A549 treated with CpdA at 1 μM for 4 hours (cell line): ENCODE results near the gene CYP4Z1. TPM values are rescaled to one million over a fixed set of nuclear protein-coding genes. Genes with fewer than 3 reads are reported as not detected.

Experiments
- total RNA-seq: library from RNA; stranded (reverse); fragments of 200-300 nt; extraction: Qiagen RNA extraction; gene quantifications from 5 replicates; pipeline ENCODE4 v1.2.3, GENCODE V29; 2022; ENCODE audit warnings: low read depth

Gene CYP4Z1, protein sequence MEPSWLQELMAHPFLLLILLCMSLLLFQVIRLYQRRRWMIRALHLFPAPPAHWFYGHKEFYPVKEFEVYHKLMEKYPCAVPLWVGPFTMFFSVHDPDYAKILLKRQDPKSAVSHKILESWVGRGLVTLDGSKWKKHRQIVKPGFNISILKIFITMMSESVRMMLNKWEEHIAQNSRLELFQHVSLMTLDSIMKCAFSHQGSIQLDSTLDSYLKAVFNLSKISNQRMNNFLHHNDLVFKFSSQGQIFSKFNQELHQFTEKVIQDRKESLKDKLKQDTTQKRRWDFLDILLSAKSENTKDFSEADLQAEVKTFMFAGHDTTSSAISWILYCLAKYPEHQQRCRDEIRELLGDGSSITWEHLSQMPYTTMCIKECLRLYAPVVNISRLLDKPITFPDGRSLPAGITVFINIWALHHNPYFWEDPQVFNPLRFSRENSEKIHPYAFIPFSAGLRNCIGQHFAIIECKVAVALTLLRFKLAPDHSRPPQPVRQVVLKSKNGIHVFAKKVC
- total RNA-seq = not detected in 5 replicates

DNA sequence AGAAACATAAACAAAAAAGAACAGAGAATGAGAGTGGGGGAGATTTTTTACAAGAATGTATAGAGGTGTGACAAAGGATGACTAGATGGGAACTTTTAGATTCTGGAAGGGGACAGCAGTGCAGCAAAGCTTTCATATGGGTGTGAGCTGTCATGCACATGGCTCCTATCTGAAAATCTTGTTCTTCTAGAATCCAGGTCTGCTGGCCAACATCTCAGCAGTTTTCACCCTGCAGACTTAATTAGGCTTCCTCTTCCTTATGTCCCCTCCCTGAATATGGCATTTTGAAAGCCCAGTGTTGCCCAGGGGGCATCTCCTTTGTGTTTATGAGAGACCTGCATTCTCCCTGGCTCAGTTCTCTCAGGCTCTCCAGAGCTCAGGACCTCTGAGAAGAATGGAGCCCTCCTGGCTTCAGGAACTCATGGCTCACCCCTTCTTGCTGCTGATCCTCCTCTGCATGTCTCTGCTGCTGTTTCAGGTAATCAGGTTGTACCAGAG lies at the start of gene CYP4Z1:
CYP4Z1 (plus strand) TSS at position 135 of the 498 bp plus-strand sequence; CDS start at position 395, 260 bp downstream.

GRCh38 chr1:47023268-47024140 lies 43.5 kb upstream of the CYP4Z1 start, which contains the start of gene CYP4X1:
TSS of gene CYP4X1 (plus strand) at chr1:47023669. CDS start at chr1:47023818, 149 bp downstream.

DNA sequence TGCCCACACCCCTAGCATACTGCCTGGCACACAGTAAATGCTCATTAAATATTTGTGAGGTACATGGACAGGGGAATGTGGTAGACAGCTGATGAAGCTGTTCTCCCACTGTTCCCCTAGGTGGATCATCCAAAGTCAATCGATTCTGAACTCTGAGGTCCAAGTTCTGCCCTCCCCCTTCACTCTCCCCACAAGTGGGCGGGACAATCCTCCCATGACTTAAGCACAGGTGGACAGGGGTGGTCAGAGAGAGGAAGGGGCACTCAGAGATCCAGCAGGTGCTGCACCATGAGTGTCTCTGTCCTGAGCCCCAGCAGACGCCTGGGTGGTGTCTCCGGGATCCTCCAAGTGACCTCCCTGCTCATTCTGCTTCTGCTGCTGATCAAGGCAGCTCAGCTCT lies 70.2 kb downstream of the CYP4Z1 start, which contains the start of gene CYP4A22:
CYP4A22 (plus strand) TSS at position 244 of the 400 bp plus-strand sequence; CDS start at position 289, 45 bp downstream.

Other genes with a start within 250 kb of the CYP4Z1 start
- not detected in 5 replicates for gene CYP4A11, start 125.8 kb upstream of the CYP4Z1 start, total RNA-seq
- 0.03 TPM in 1 of 5 replicates, not detected in the others for gene CYP4X1, start 43.6 kb upstream of the CYP4Z1 start, total RNA-seq
- not detected in 5 replicates for gene CYP4A22, start 70.2 kb downstream of the CYP4Z1 start, total RNA-seq
- gene PDZK1IP1, start 122.8 kb downstream of the CYP4Z1 start, total RNA-seq = 5.5 to 8.8 TPM (median 7.7 TPM) in 5 replicates
- not detected in 5 replicates for gene TAL1, start 165.0 kb downstream of the CYP4Z1 start, total RNA-seq
- gene STIL, start 246.9 kb downstream of the CYP4Z1 start, total RNA-seq = 9.7 to 12.0 TPM (median 9.8 TPM) in 5 replicates